Ishikawa (cell line): ENCODE data around the gene DOCK1.

ENCODE experiments used
- CEBPB ChIP-seq: IDR thresholded peaks from 2 replicates; pipeline ENCODE4 v1.6.1; 2012
- CREB1 ChIP-seq: IDR thresholded peaks from 2 replicates; pipeline ENCODE4 v1.6.1; 2012; ENCODE audit warnings: low read depth
- EGR1 ChIP-seq: IDR thresholded peaks from 2 replicates; pipeline ENCODE4 v1.6.1; 2012
- EP300 ChIP-seq: IDR thresholded peaks from 2 replicates; pipeline ENCODE4 v1.6.1; 2012; ENCODE audit warnings: borderline replicate concordance
- TAF1 ChIP-seq: IDR thresholded peaks from 2 replicates; pipeline ENCODE4 v1.6.1; 2012; ENCODE audit warnings: low read depth, mild to moderate bottlenecking
- YY1 ChIP-seq: IDR thresholded peaks from 2 replicates; pipeline ENCODE4 v1.6.1; 2012; ENCODE audit warnings: low read depth

GRCh38 chr10:127011174-127011573, 105.9 kb downstream of the DOCK1 start:
- TF ChIP-seq CREB1 (no peak), CEBPB (no peak), EP300 (no peak), EGR1 (no peak), TAF1 (no peak), YY1 (no peak)
